HG03558 (cell line): ENCODE measurements around the gene AEN.
"Not testable (repeated sequence)": the region's sequence is repeated elsewhere in the genome, so short reads cannot be mapped to it uniquely, and the experiment has no call there.

Experiments used
- ATAC-seq: cut with Tn5 transposase; IDR thresholded peaks from one replicate; pipeline ENCODE4 v1.9.1; 2021; ENCODE audit warnings: moderate number of reproducible peaks; ENCODE audit not compliant: unreplicated experiment; ENCODE audit errors: extremely low read depth

The AEN gene

GRCh38 chr15:88629071-88629470, 7.9 kb downstream of the AEN start:
- no peak for ATAC-seq

GRCh38 chr15:88630141-88630721, 9.1 kb downstream of the AEN start:
- no peak for ATAC-seq

- ATAC-seq: no peak
Observed at GRCh38 chr15:88630798-88631463, 9.8 kb downstream of the AEN start.

- no peak for ATAC-seq
Observed at GRCh38 chr15:88631464-88632028, 10.4 kb downstream of the AEN start.

- not testable (repeated sequence) for ATAC-seq
Observed at GRCh38 chr15:88632797-88633196, 11.7 kb downstream of the AEN start.

- no peak for ATAC-seq
Observed at GRCh38 chr15:88634449-88634848, 13.3 kb downstream of the AEN start.

GRCh38 chr15:88635318-88635717, 14.2 kb downstream of the AEN start:
- ATAC-seq: peak; percentile 22

- no peak for ATAC-seq
Observed at GRCh38 chr15:88636050-88636449, 14.9 kb downstream of the AEN start.

- no peak for ATAC-seq
Observed at GRCh38 chr15:88636654-88637053, 15.5 kb downstream of the AEN start.

- no peak for ATAC-seq
Observed at GRCh38 chr15:88637436-88637835, 16.3 kb downstream of the AEN start.

- ATAC-seq: no peak
Observed at GRCh38 chr15:88637841-88638625, 16.9 kb downstream of the AEN start.

- ATAC-seq: peak; percentile 48
Observed at GRCh38 chr15:88638626-88639372, 17.7 kb downstream of the AEN start, which contains the start of gene ISG20. ISG20 (plus strand) TSS chr15:88639016; CDS start chr15:88639367, 351 bp downstream.

- ATAC-seq: no peak
Observed at GRCh38 chr15:88641959-88642452, 20.9 kb downstream of the AEN start.

GRCh38 chr15:88642514-88642913, 21.4 kb downstream of the AEN start:
- not testable (repeated sequence) for ATAC-seq

- no peak for ATAC-seq
Observed at GRCh38 chr15:88644741-88645140, 23.6 kb downstream of the AEN start.

- ATAC-seq: no peak
Observed at GRCh38 chr15:88645171-88646087, 24.3 kb downstream of the AEN start.

- no peak for ATAC-seq
Observed at GRCh38 chr15:88646088-88646405, 24.9 kb downstream of the AEN start.

- no peak for ATAC-seq
Observed at GRCh38 chr15:88646951-88647350, 25.8 kb downstream of the AEN start.
